ENCODE data around the gene RNF166.
A peak's percentile ranks its signal among the peaks of the same experiment; 100 is the strongest.

The RNF166 gene

GRCh38 chr16:88713568-88714419 lies 7.6 kb upstream of the RNF166 start:
- H3K4me3 ChIP-seq (ENCODE audit: low read depth, low read length) = no peak overlapping the region
- no peak for DNase-seq (ENCODE audit: low read depth)
- TF ChIP-seq, protein P1, sequence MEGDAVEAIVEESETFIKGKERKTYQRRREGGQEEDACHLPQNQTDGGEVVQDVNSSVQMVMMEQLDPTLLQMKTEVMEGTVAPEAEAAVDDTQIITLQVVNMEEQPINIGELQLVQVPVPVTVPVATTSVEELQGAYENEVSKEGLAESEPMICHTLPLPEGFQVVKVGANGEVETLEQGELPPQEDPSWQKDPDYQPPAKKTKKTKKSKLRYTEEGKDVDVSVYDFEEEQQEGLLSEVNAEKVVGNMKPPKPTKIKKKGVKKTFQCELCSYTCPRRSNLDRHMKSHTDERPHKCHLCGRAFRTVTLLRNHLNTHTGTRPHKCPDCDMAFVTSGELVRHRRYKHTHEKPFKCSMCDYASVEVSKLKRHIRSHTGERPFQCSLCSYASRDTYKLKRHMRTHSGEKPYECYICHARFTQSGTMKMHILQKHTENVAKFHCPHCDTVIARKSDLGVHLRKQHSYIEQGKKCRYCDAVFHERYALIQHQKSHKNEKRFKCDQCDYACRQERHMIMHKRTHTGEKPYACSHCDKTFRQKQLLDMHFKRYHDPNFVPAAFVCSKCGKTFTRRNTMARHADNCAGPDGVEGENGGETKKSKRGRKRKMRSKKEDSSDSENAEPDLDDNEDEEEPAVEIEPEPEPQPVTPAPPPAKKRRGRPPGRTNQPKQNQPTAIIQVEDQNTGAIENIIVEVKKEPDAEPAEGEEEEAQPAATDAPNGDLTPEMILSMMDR (conservative IDR thresholded peaks at IDR 0.05; ENCODE audit: low read depth, low read length) = no peak

- TF ChIP-seq, protein P1 (conservative IDR thresholded peaks at IDR 0.05; ENCODE audit: low read depth, low read length) = no peak
- H3K4me3 ChIP-seq (ENCODE audit: low read depth, low read length) = no peak overlapping the region
- DNase-seq (ENCODE audit: low read depth) = no peak
Observed at GRCh38 chr16:88713054-88713453, 6.8 kb upstream of the RNF166 start.

- TF ChIP-seq, protein P1 (conservative IDR thresholded peaks at IDR 0.05; ENCODE audit: low read depth, low read length) = no peak
- no peak for DNase-seq (ENCODE audit: low read depth)
- H3K4me3 ChIP-seq (ENCODE audit: low read depth, low read length) = no peak overlapping the region
Observed at GRCh38 chr16:88712362-88712979, 6.3 kb upstream of the RNF166 start.

- DNase-seq (ENCODE audit: low read depth) = no peak
- TF ChIP-seq, protein P1 (conservative IDR thresholded peaks at IDR 0.05; ENCODE audit: low read depth, low read length) = no peak
- H3K4me3 ChIP-seq (ENCODE audit: low read depth, low read length) = no peak overlapping the region
Observed at GRCh38 chr16:88711750-88712340, 5.6 kb upstream of the RNF166 start.

DNA sequence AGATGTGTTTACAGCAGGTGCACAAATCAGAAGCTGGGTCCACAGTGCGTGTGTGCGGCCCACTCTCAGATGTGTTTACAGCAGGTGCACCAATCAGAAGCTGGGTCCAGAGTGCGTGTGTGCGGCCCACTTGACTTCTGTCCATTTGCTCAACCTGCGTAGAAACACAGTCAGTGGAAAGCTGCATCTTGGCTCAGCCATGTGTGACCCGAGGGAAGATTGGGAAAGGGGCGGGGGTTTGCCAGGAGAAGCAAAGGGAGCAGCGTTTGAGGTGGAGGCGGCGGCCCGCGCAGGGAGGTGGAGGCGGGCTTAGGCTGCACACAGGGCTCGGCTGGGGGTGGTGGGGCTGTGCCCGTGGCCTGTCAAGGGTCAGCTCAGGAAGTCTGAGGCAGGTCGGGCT lies 4.3 kb upstream of the RNF166 start:
- DNase-seq (ENCODE audit: low read depth) = no peak
- TF ChIP-seq, protein P1 (conservative IDR thresholded peaks at IDR 0.05; ENCODE audit: low read depth, low read length) = no peak
- H3K4me3 ChIP-seq (ENCODE audit: low read depth, low read length) = no peak overlapping the region

DNA sequence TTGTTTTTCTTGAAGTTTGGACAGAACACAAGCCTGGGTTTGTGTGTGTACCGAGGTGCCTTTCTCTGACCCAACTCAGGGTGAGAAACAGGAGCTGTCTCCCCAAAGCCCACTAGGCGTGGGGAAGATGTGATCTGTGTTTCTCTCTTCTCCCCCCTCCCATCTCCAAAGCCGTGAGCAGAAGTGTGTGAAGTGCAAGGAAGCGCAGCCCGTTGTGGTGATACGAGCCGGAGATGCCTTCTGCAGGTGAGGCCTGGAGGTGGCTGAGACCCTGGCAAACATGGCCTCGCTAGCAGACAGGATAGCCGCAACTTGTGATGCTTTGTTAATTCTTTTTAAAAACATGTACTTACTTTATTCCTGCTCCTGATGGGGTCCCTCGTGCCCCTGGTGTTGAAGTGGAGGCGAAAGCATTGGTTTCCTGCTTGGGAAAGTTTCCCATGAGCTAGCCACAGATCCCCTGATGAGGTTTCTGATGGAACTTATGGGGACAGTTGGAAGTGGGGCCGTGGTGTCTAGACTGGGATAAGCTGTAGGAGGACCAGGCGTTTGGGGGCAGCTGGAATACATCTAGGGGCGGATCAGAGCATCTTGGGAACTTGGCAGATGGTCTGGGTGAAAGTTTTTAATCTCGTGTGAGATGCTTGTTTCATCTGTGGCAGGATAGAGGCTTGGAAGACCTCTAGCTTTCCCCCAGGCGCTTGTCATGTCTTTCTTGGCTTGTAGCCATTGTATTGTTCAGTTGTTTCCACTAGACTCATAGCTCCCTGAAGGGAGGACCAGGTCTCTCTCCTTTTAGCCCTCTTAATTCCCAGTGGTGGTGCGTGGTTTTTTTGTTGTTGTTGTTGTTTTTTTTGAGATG lies 988 bp upstream of the RNF166 start:
- TF ChIP-seq, protein P1 (conservative IDR thresholded peaks at IDR 0.05; ENCODE audit: low read depth, low read length) = no peak
- no peak for DNase-seq (ENCODE audit: low read depth)
- peak overlapping the region; percentile 96 for H3K4me3 ChIP-seq (ENCODE audit: low read depth, low read length)

Measured in choroid plexus epithelial cell (primary cell).